ENCODE results near the gene CLDND2. TPM values are rescaled to one million over a fixed set of nuclear protein-coding genes. Genes with fewer than 3 reads are reported as not detected.

CLDND2 gene
- total RNA-seq, 4 donors from 2014 or later: not detected

- Histone ChIP-seq H3K9me3 (no peaks in the 10 kb centered on the region), H3K36me3 (no peaks in the 10 kb centered on the region), H3K4me3 (replicated peaks in 1 of 3) (no peak overlapping the region), H3K27ac (no peak overlapping the region), H3K4me1 (peaks cover 5 to 10% of the 10 kb centered on the region in 2 donors), H3K27me3 (no peaks in the 10 kb centered on the region)
- 68 to 71% methylated on average over 8 of the region's 8 CpGs for WGBS, 2 donors
- intact Hi-C loops (cut with DNase I): loop anchor here (10.0 kb wide), 1 partner anchor 46 kb away; the partner anchor contains the start of gene VSIG10L
- no peak for DNase-seq
- TF ChIP-seq POLR2A (IDR thresholded peaks at IDR 0.05): no peak
- no peak for TF ChIP-seq CTCF (IDR thresholded peaks at IDR 0.05)
Measured at GRCh38 chr19:51391073-51391611, 22.3 kb upstream of the CLDND2 start.

- no peaks in the 10 kb centered on the region for H3K36me3 ChIP-seq
- no peaks in the 10 kb centered on the region for H3K9me3 ChIP-seq
- H3K4me1 ChIP-seq: peaks cover 0 to 3% of the 10 kb centered on the region in 2 donors
- no peak overlapping the region for H3K27ac ChIP-seq
- H3K4me3 ChIP-seq (replicated peaks in 1 of 3): no peak overlapping the region
- intact Hi-C loops (cut with DNase I): no loop called here
- 78 to 83% methylated on average over 10 of the region's 14 CpGs for WGBS, 2 donors
- no peak for TF ChIP-seq POLR2A (IDR thresholded peaks at IDR 0.05)
- TF ChIP-seq CTCF (IDR thresholded peaks at IDR 0.05): no peak
- DNase-seq: no peak
- no peaks in the 10 kb centered on the region for H3K27me3 ChIP-seq
Measured at GRCh38 chr19:51389143-51389542, 20.3 kb upstream of the CLDND2 start.

GRCh38 chr19:51387924-51388389 is 19.2 kb upstream of the CLDND2 start, which contains the start of gene LIM2:
Gene LIM2 (minus strand): TSS chr19:51387974. CDS start chr19:51387443, 531 bp downstream.
- no peaks in the 10 kb centered on the region for H3K9me3 ChIP-seq
- H3K36me3 ChIP-seq: no peaks in the 10 kb centered on the region
- WGBS, 2 donors: 73 to 79% methylated on average over 13 of the region's 15 CpGs
- TF ChIP-seq POLR2A (IDR thresholded peaks at IDR 0.05) (no peak), CTCF (IDR thresholded peaks at IDR 0.05) (no peak)
- no peaks in the 10 kb centered on the region for H3K4me1 ChIP-seq
- DNase-seq: no peak
- no peak within 1 kb of the TSS for H3K4me3 ChIP-seq (replicated peaks in 1 of 3)
- intact Hi-C loops (cut with DNase I): no loop called here
- H3K27ac ChIP-seq: no peak within 1 kb of the TSS
- H3K27me3 ChIP-seq: no peaks in the 10 kb centered on the region

- Histone ChIP-seq H3K27ac (no peak overlapping the region), H3K4me3 (replicated peaks in 1 of 3) (no peak overlapping the region), H3K9me3 (no peaks in the 10 kb centered on the region), H3K36me3 (no peaks in the 10 kb centered on the region), H3K4me1 (no peaks in the 10 kb centered on the region), H3K27me3 (no peaks in the 10 kb centered on the region)
- WGBS, 2 donors: 87 to 89% methylated on average over 9 to 14 of the region's 14 CpGs
- intact Hi-C loops (cut with DNase I): no loop called here
- no peak for TF ChIP-seq CTCF (IDR thresholded peaks at IDR 0.05)
- TF ChIP-seq POLR2A (IDR thresholded peaks at IDR 0.05): no peak
- no peak for DNase-seq
Measured at GRCh38 chr19:51386882-51387520, 18.2 kb upstream of the CLDND2 start.

GRCh38 chr19:51382004-51382403 is 13.2 kb upstream of the CLDND2 start:
- DNase-seq: no peak
- intact Hi-C loops (cut with DNase I): no loop called here
- Histone ChIP-seq H3K36me3 (no peaks in the 10 kb centered on the region), H3K27me3 (no peaks in the 10 kb centered on the region), H3K4me1 (no peaks in the 10 kb centered on the region), H3K4me3 (replicated peaks in 1 of 3) (no peak overlapping the region), H3K27ac (no peak overlapping the region), H3K9me3 (no peaks in the 10 kb centered on the region)
- 95 to 99% methylated on average over 4 of the region's 4 CpGs for WGBS, 2 donors
- TF ChIP-seq POLR2A (IDR thresholded peaks at IDR 0.05): no peak
- no peak for TF ChIP-seq CTCF (IDR thresholded peaks at IDR 0.05)
